ENCODE measurements around the gene ALK.

DNA sequence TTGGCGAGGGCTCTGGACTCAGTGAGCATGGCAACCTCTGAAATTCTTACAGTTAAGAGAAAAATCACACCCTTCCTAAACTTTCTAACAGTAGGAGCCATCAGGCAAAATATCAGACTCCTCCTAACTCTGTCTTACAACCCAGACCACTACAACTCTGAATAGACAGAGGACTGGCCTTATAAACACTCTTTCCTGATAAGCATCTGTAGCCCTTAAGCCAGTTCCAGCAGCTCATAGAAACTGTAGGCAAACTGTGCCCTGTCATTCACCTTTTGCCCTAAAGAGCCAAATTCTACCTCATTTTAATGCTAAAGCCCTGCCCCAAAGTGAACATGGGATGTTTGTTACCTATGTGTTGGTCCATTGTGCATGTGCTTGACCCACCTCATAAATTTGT is 304.8 kb downstream of the ALK start:
- TF ChIP-seq, protein P1, sequence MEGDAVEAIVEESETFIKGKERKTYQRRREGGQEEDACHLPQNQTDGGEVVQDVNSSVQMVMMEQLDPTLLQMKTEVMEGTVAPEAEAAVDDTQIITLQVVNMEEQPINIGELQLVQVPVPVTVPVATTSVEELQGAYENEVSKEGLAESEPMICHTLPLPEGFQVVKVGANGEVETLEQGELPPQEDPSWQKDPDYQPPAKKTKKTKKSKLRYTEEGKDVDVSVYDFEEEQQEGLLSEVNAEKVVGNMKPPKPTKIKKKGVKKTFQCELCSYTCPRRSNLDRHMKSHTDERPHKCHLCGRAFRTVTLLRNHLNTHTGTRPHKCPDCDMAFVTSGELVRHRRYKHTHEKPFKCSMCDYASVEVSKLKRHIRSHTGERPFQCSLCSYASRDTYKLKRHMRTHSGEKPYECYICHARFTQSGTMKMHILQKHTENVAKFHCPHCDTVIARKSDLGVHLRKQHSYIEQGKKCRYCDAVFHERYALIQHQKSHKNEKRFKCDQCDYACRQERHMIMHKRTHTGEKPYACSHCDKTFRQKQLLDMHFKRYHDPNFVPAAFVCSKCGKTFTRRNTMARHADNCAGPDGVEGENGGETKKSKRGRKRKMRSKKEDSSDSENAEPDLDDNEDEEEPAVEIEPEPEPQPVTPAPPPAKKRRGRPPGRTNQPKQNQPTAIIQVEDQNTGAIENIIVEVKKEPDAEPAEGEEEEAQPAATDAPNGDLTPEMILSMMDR (IDR thresholded peaks at IDR 0.05) = no peak
- no peak for TF ChIP-seq POLR2A (IDR thresholded peaks at IDR 0.05)

All from thyroid gland (tissue), 4 donors.